Nephron (organoid): Measurements from ENCODE around the gene BRAF.

Experiments
- H3K27ac Mint-ChIP-seq, 3 experiments: 2 replicates each; pipeline ENCODE4 v1.8.0; 2020; ENCODE audit warnings: mixed read lengths in 3 of 3, mild to moderate bottlenecking in 2 of 3, moderate library complexity in 1 of 3
- H3K27me3 Mint-ChIP-seq: 2 replicates; pipeline ENCODE4 v1.8.0; 2021; ENCODE audit warnings: low read depth, mild to moderate bottlenecking, moderate library complexity, mixed read lengths
- H3K36me3 Mint-ChIP-seq: 2 replicates; pipeline ENCODE4 v1.8.0; 2020; ENCODE audit warnings: low read depth, mixed read lengths
- H3K4me1 Mint-ChIP-seq: 2 replicates; pipeline ENCODE4 v1.8.0; 2020; ENCODE audit warnings: mixed read lengths
- H3K4me3 Mint-ChIP-seq, 3 experiments: 2 replicates each; pipeline ENCODE4 v1.8.0; 2020; ENCODE audit warnings: mild to moderate bottlenecking in 3 of 3, mixed read lengths in 3 of 3, moderate library complexity in 2 of 3
- H3K9me3 Mint-ChIP-seq: 2 replicates; pipeline ENCODE4 v1.8.0; 2020; ENCODE audit warnings: mixed read lengths
- TF ChIP-seq, protein P1 (sequence below), 3 experiments: fragments of 200-600 bp; sonication (generic); IDR thresholded peaks; one replicate each; pipeline ENCODE4 v1.5.0; 2021; ENCODE audit warnings: antibody characterized with exemption in 3 of 3; ENCODE audit not compliant: unreplicated experiment in 3 of 3

Gene BRAF

DNA sequence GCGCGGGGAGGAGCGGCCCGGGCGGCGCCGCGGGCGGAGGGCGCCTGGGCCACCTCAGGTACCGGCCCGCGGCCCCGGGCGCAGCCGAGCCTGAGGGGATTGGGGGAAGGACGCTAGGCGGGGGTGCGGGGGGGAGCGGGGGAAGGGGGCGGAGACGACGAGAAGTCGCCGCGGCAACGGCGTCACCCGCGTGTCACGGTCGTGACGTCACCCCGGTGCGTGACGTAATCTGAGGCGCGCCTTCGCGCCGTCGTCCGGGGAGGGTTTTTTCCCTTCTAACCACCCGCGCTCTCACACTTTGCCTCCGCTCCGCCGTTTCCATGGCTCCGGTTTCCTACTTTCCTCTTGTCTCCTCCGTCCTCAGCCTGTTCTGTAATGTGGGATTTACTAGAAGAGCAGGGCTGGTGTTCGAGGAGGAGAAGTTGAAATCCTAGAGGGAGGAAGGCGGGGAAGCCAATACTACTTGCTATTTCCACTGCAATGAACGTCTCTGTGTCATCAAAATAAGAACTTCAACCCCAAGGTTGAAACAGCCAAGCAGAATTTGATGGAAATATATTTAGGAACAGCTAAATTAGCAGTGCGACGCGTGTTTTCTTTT, at the start of gene BRAF:
Gene BRAF, minus strand, starts transcription at position 109 of the 601 bp plus-strand sequence. CDS start 226 bp downstream, outside the sequence.
- peaks cover 4% of the 10 kb centered on the region for H3K27me3 Mint-ChIP-seq
- TF ChIP-seq, protein P1, sequence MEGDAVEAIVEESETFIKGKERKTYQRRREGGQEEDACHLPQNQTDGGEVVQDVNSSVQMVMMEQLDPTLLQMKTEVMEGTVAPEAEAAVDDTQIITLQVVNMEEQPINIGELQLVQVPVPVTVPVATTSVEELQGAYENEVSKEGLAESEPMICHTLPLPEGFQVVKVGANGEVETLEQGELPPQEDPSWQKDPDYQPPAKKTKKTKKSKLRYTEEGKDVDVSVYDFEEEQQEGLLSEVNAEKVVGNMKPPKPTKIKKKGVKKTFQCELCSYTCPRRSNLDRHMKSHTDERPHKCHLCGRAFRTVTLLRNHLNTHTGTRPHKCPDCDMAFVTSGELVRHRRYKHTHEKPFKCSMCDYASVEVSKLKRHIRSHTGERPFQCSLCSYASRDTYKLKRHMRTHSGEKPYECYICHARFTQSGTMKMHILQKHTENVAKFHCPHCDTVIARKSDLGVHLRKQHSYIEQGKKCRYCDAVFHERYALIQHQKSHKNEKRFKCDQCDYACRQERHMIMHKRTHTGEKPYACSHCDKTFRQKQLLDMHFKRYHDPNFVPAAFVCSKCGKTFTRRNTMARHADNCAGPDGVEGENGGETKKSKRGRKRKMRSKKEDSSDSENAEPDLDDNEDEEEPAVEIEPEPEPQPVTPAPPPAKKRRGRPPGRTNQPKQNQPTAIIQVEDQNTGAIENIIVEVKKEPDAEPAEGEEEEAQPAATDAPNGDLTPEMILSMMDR (IDR thresholded peaks at IDR 0.05; ENCODE audit: unreplicated experiment in 3 of 3), result no peak
- peaks cover 9% of the 10 kb centered on the region for H3K4me1 Mint-ChIP-seq
- peak within 1 kb of the TSS; percentile 93 to 97 (median 96) for H3K4me3 Mint-ChIP-seq
- no peaks in the 10 kb centered on the region for H3K9me3 Mint-ChIP-seq
- H3K36me3 Mint-ChIP-seq, result no peaks in the 10 kb centered on the region
- peak within 1 kb of the TSS; percentile 96 to 98 (median 98) for H3K27ac Mint-ChIP-seq

- Mint-ChIP-seq H3K4me3 (no peak overlapping the region), H3K27ac (no peak overlapping the region), H3K36me3 (no peaks in the 10 kb centered on the region), H3K4me1 (no peaks in the 10 kb centered on the region), H3K9me3 (no peaks in the 10 kb centered on the region), H3K27me3 (no peaks in the 10 kb centered on the region)
- TF ChIP-seq, protein P1 (IDR thresholded peaks at IDR 0.05; ENCODE audit: unreplicated experiment in 3 of 3), result no peak
These were observed 48.4 kb upstream of the BRAF start for GRCh38 chr7:140972876-140973829.

GRCh38 chr7:140972344-140972743, 47.6 kb upstream of the BRAF start:
- Mint-ChIP-seq H3K27ac (no peak overlapping the region), H3K4me1 (no peaks in the 10 kb centered on the region), H3K9me3 (no peaks in the 10 kb centered on the region), H3K4me3 (no peak overlapping the region), H3K36me3 (no peaks in the 10 kb centered on the region), H3K27me3 (no peaks in the 10 kb centered on the region)
- TF ChIP-seq, protein P1 (IDR thresholded peaks at IDR 0.05; ENCODE audit: unreplicated experiment in 3 of 3), result no peak

DNA sequence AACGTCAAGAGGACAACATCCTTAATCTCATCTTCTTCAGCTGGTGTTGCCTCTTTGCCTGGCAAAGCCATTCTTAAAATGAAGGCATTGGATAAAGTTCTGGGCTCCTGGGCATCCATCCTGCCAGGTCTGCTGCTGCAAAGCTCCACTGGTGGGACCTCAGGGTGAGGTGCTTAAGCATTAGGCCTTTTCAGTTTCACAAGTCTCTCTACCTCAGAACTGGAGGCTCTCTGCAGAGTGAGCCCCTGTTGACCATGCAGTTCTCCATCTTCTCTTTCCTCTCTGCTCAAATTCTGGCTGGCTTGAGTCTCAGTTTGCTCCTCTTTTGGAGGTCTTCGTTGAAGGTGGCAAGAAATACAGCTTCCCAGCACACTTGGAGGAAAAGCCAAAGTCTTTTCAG, 42.7 kb upstream of the BRAF start:
- TF ChIP-seq, protein P1 (IDR thresholded peaks at IDR 0.05; ENCODE audit: unreplicated experiment in 3 of 3), result no peak
- H3K27me3 Mint-ChIP-seq, result no peaks in the 10 kb centered on the region
- H3K4me1 Mint-ChIP-seq, result no peaks in the 10 kb centered on the region
- no peak overlapping the region for H3K4me3 Mint-ChIP-seq
- H3K36me3 Mint-ChIP-seq, result no peaks in the 10 kb centered on the region
- H3K9me3 Mint-ChIP-seq, result no peaks in the 10 kb centered on the region
- H3K27ac Mint-ChIP-seq, result no peak overlapping the region

DNA sequence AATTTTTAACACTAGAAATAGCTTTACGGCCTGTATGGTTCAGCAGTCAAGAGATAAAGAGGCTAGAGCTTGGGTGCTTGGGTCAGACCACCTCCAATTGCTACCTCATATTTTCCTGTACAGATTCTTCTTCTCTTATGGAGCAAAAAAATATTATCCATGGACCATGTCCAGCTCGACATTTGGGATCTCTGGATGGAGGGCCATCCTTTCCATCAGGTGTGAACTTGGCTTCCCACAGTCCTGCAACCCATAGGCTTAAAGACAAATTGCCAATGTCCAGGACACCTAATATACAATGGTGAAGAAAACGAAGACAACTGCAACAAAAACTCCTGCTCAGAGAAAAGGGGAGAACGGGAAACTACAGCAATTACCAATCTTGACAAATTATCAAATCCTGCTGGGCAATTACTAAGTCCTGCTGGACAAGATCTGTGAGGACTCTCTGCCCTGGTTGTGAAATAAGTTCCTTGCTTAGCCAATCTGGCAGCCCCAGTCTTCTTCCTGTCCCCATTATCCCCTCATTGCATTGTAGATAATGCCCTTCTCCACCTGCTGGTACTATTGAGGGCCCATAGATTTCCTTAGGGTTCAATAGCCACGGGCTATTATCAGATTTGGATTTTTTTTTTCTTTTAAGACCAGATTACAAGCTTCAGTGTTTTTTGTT, 42.0 kb upstream of the BRAF start:
- Mint-ChIP-seq H3K27ac (peak overlapping the region in 1 of 3 experiments; percentile 20), H3K4me3 (no peak overlapping the region), H3K36me3 (no peaks in the 10 kb centered on the region), H3K9me3 (no peaks in the 10 kb centered on the region), H3K27me3 (no peaks in the 10 kb centered on the region), H3K4me1 (no peaks in the 10 kb centered on the region)
- TF ChIP-seq, protein P1 (IDR thresholded peaks at IDR 0.05; ENCODE audit: unreplicated experiment in 3 of 3), result no peak
